ENCODE results near the gene MT1B.
A peak's percentile ranks its signal among the peaks of the same experiment; 100 is the strongest.

Gene MT1B

DNA sequence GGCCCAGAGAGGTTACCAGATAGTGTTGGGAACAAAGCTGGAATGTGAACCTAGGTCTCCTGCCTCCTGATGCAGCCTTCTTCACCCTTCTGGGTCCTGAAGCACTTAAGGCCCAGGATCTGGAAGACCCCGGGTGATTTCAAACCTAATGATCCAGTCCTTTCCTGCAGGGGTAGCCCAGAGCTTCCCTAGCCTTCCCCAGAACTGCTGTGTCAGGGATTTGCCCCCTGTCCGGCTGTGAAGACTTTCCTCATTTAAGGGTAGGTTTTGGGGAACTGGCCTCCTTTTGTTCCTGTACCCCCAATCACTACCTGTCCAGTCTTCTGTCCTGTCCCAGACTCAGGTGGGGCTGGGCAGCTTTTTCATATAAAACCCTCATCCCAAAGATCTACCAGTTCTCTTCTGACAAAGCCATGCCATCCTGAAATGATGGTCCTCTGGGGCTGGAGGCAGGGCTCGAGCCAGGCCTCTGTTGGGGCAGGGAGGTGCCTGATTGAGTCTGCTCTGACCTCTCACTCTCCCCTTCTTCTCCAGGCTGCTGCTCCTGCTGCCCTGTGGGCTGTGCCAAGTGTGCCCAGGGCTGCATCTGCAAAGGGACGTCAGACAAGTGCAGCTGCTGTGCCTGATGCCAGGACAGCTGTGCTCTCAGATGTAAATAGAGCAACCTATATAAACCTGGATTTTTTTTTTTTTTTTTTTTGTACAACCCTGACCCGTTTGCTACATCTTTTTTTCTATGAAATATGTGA lies 31.9 kb downstream of the MT1B start:
- H3K4me3 ChIP-seq (ENCODE audit: insufficient read depth in 1 of 2, low read depth in 1 of 2, low read length in 2 of 2), result peak overlapping the region in 1 of 2 experiments; percentile 79
- no peak overlapping the region for H2BK5ac ChIP-seq (ENCODE audit: low read depth, low read length, poor library complexity, severe bottlenecking)
- no peak overlapping the region for H3K27ac ChIP-seq (ENCODE audit: low read length, poor library complexity, severe bottlenecking)
- no peaks in the 10 kb centered on the region for H3K36me3 ChIP-seq (ENCODE audit: control insufficient read depth in 1 of 2, insufficient read depth in 2 of 2, low read depth in 1 of 2, low read length in 2 of 2)
- DNase-seq, result no peak
- no peak overlapping the region for H2BK12ac ChIP-seq (ENCODE audit: low read length in 2 of 2)
- H3K4me2 ChIP-seq (ENCODE audit: low read length, poor library complexity, severe bottlenecking), result no peak overlapping the region
- no peak overlapping the region for H2BK120ac ChIP-seq (ENCODE audit: low read depth, low read length)
- H3K4me1 ChIP-seq (ENCODE audit: control insufficient read depth, insufficient read depth, low read depth, low read length), result peaks cover 10% of the 10 kb centered on the region
- no peak overlapping the region for H2AK5ac ChIP-seq (ENCODE audit: low read length, severe bottlenecking)
- H4K91ac ChIP-seq (ENCODE audit: low read length), result no peak overlapping the region
- no peak overlapping the region for H3K18ac ChIP-seq (ENCODE audit: low read depth in 1 of 2, low read length in 2 of 2)
- no peak overlapping the region for H2BK15ac ChIP-seq (ENCODE audit: low read depth, poor library complexity, severe bottlenecking)
- no peak overlapping the region for H3K4ac ChIP-seq (ENCODE audit: low read depth in 1 of 2, low read length in 2 of 2)
- no peak overlapping the region for H3K23ac ChIP-seq (ENCODE audit: low read length in 2 of 2)
- no peak overlapping the region for H3K14ac ChIP-seq (ENCODE audit: low read length in 2 of 2)
- H3K27me3 ChIP-seq (ENCODE audit: control insufficient read depth in 1 of 2, insufficient read depth in 1 of 2, low read length in 2 of 2), result no peaks in the 10 kb centered on the region
- H2AFZ ChIP-seq (ENCODE audit: low read depth, low read length), result no peak overlapping the region
- no peak overlapping the region for H4K8ac ChIP-seq (ENCODE audit: low read length)
- H3K79me1 ChIP-seq (replicated peaks; ENCODE audit: low read length, poor library complexity, severe bottlenecking), result no peaks in the 10 kb centered on the region
- WGBS, result 85% methylated on average over 4 of the region's 5 CpGs
- peak overlapping the region; percentile 85 for H3K9ac ChIP-seq (ENCODE audit: low read length)
- peaks cover 10% of the 10 kb centered on the region for H3K9me3 ChIP-seq (ENCODE audit: control insufficient read depth, low read length)

DNA sequence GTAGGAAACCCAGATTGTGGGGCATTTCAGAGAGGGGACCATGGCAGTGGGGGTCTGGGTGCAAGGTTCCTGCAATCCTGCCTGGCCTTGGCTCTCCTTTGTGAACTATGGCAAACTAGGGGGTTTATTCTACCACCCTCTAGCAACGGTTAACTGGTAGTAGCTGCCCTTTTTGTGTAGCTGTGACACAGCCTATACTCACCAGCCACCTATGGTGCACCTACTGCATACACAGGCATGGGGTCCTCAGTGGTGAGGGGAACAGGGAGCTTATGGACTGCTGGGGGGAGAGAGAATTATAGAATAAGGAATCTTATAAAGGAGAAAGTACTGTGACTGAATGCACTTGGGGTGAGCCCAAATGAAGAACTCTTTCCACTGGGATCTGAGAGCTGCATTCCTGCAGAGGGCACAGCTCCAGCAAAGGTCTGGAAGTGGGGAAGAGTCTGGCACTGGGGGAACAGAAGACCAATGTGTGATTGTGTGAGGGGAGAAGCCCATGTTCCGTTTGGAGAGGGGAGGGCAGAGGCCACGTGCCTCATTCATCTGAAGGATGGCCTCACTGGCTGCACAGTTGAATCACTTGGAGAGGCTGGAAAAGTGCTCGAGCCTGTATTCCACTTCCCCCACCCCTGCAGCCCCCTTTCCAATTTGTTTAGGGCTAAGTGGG lies 32.7 kb downstream of the MT1B start:
- Histone ChIP-seq H2AFZ (ENCODE audit: low read depth, low read length) (no peak overlapping the region), H3K4me1 (ENCODE audit: control insufficient read depth, insufficient read depth, low read depth, low read length) (peaks cover 13% of the 10 kb centered on the region), H2BK15ac (ENCODE audit: low read depth, poor library complexity, severe bottlenecking) (no peak overlapping the region), H3K4me2 (ENCODE audit: low read length, poor library complexity, severe bottlenecking) (no peak overlapping the region), H3K79me1 (replicated peaks; ENCODE audit: low read length, poor library complexity, severe bottlenecking) (no peaks in the 10 kb centered on the region), H3K4ac (ENCODE audit: low read depth in 1 of 2, low read length in 2 of 2) (no peak overlapping the region), H4K8ac (ENCODE audit: low read length) (no peak overlapping the region), H3K9me3 (ENCODE audit: control insufficient read depth, low read length) (peaks cover 10% of the 10 kb centered on the region), H3K27ac (ENCODE audit: low read length, poor library complexity, severe bottlenecking) (no peak overlapping the region), H3K23ac (ENCODE audit: low read length in 2 of 2) (no peak overlapping the region), H2AK5ac (ENCODE audit: low read length, severe bottlenecking) (no peak overlapping the region), H3K36me3 (ENCODE audit: control insufficient read depth in 1 of 2, insufficient read depth in 2 of 2, low read depth in 1 of 2, low read length in 2 of 2) (no peaks in the 10 kb centered on the region), H3K14ac (ENCODE audit: low read length in 2 of 2) (no peak overlapping the region), H2BK12ac (ENCODE audit: low read length in 2 of 2) (no peak overlapping the region), H3K4me3 (ENCODE audit: insufficient read depth in 1 of 2, low read depth in 1 of 2, low read length in 2 of 2) (no peak overlapping the region), H2BK5ac (ENCODE audit: low read depth, low read length, poor library complexity, severe bottlenecking) (no peak overlapping the region), H3K27me3 (ENCODE audit: control insufficient read depth in 1 of 2, insufficient read depth in 1 of 2, low read length in 2 of 2) (no peaks in the 10 kb centered on the region), H2BK120ac (ENCODE audit: low read depth, low read length) (no peak overlapping the region), H3K9ac (ENCODE audit: low read length) (no peak overlapping the region), H3K18ac (ENCODE audit: low read depth in 1 of 2, low read length in 2 of 2) (no peak overlapping the region), H4K91ac (ENCODE audit: low read length) (no peak overlapping the region)
- 69% methylated on average over 3 of the region's 4 CpGs for WGBS
- no peak for DNase-seq

DNA sequence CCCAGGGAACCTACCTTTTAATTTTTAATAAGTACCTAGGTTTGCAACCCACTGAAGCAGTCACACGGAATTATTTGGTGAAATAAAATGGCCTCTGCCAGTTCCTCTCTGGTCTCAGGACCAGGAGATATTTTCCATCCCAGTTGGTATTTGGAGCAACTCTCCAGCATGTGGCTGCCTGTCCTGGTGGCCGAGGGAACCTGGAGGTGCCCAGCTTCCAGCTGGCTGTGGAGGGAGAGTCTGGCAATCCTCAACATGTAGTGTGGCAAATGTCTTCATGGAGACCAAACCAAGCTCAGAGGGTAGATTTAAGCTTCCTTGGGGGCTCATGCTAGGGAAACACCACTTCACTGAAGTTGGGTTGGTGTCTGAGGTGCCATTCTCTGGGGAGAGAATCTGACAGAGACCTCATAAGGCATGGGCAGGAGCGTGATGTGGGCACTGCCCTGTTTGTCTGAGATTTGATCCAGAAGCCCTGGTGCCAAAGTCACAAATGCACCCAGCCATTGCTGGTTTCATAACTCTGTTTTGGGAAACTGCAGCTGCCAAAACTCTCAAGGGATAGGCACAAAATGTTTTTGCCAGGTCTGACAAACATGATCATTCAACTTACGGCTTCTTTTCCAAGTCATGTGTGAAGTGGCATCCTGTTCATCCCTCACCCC lies 33.4 kb downstream of the MT1B start:
- no peak overlapping the region for H2BK5ac ChIP-seq (ENCODE audit: low read depth, low read length, poor library complexity, severe bottlenecking)
- no peak overlapping the region for H2AK5ac ChIP-seq (ENCODE audit: low read length, severe bottlenecking)
- no peak overlapping the region for H3K18ac ChIP-seq (ENCODE audit: low read depth in 1 of 2, low read length in 2 of 2)
- 95% methylated on average over 4 of the region's 4 CpGs for WGBS
- H2BK15ac ChIP-seq (ENCODE audit: low read depth, poor library complexity, severe bottlenecking), result no peak overlapping the region
- no peak overlapping the region for H4K8ac ChIP-seq (ENCODE audit: low read length)
- no peak overlapping the region for H3K4me3 ChIP-seq (ENCODE audit: insufficient read depth in 1 of 2, low read depth in 1 of 2, low read length in 2 of 2)
- DNase-seq, result no peak
- H3K4ac ChIP-seq (ENCODE audit: low read depth in 1 of 2, low read length in 2 of 2), result no peak overlapping the region
- no peak overlapping the region for H3K23ac ChIP-seq (ENCODE audit: low read length in 2 of 2)
- no peak overlapping the region for H4K91ac ChIP-seq (ENCODE audit: low read length)
- no peaks in the 10 kb centered on the region for H3K36me3 ChIP-seq (ENCODE audit: control insufficient read depth in 1 of 2, insufficient read depth in 2 of 2, low read depth in 1 of 2, low read length in 2 of 2)
- no peaks in the 10 kb centered on the region for H3K27me3 ChIP-seq (ENCODE audit: control insufficient read depth in 1 of 2, insufficient read depth in 1 of 2, low read length in 2 of 2)
- H3K9ac ChIP-seq (ENCODE audit: low read length), result no peak overlapping the region
- H3K14ac ChIP-seq (ENCODE audit: low read length in 2 of 2), result no peak overlapping the region
- no peak overlapping the region for H2BK120ac ChIP-seq (ENCODE audit: low read depth, low read length)
- H3K79me1 ChIP-seq (replicated peaks; ENCODE audit: low read length, poor library complexity, severe bottlenecking), result no peaks in the 10 kb centered on the region
- H3K4me2 ChIP-seq (ENCODE audit: low read length, poor library complexity, severe bottlenecking), result no peak overlapping the region
- no peak overlapping the region for H2AFZ ChIP-seq (ENCODE audit: low read depth, low read length)
- peaks cover 10% of the 10 kb centered on the region for H3K9me3 ChIP-seq (ENCODE audit: control insufficient read depth, low read length)
- H3K4me1 ChIP-seq (ENCODE audit: control insufficient read depth, insufficient read depth, low read depth, low read length), result peaks cover 13% of the 10 kb centered on the region
- H3K27ac ChIP-seq (ENCODE audit: low read length, poor library complexity, severe bottlenecking), result no peak overlapping the region
- H2BK12ac ChIP-seq (ENCODE audit: low read length in 2 of 2), result no peak overlapping the region

DNA sequence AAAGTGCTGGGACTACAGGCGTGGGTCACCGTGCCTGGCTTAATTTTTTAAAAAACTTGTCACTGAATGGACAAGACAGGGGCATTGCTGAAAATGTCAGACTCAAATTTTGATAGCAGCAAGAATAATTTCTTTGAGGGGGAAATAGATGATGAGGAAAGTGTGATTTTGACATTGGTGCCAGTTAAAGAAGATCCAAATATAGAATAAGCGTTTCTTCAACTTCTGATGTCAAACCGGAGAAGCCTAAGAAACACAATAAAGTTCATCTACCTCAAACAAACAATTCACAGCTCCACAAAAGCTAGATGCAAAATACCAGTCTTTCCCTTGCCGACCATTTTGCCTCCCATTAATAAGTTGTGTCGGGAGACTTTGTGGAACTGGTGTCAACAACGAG lies 35.1 kb downstream of the MT1B start:
- Histone ChIP-seq H2AFZ (ENCODE audit: low read depth, low read length) (no peak overlapping the region), H2BK120ac (ENCODE audit: low read depth, low read length) (no peak overlapping the region), H3K23ac (ENCODE audit: low read length in 2 of 2) (no peak overlapping the region), H3K14ac (ENCODE audit: low read length in 2 of 2) (no peak overlapping the region), H4K91ac (ENCODE audit: low read length) (no peak overlapping the region), H3K27me3 (ENCODE audit: control insufficient read depth in 1 of 2, insufficient read depth in 1 of 2, low read length in 2 of 2) (no peaks in the 10 kb centered on the region), H4K8ac (ENCODE audit: low read length) (no peak overlapping the region), H3K4me2 (ENCODE audit: low read length, poor library complexity, severe bottlenecking) (no peak overlapping the region), H2BK12ac (ENCODE audit: low read length in 2 of 2) (no peak overlapping the region), H2BK5ac (ENCODE audit: low read depth, low read length, poor library complexity, severe bottlenecking) (no peak overlapping the region), H3K36me3 (ENCODE audit: control insufficient read depth in 1 of 2, insufficient read depth in 2 of 2, low read depth in 1 of 2, low read length in 2 of 2) (no peaks in the 10 kb centered on the region), H3K4ac (ENCODE audit: low read depth in 1 of 2, low read length in 2 of 2) (no peak overlapping the region), H3K9me3 (ENCODE audit: control insufficient read depth, low read length) (peaks cover 10% of the 10 kb centered on the region), H3K9ac (ENCODE audit: low read length) (no peak overlapping the region), H3K18ac (ENCODE audit: low read depth in 1 of 2, low read length in 2 of 2) (no peak overlapping the region), H3K27ac (ENCODE audit: low read length, poor library complexity, severe bottlenecking) (no peak overlapping the region), H2AK5ac (ENCODE audit: low read length, severe bottlenecking) (no peak overlapping the region), H3K79me1 (replicated peaks; ENCODE audit: low read length, poor library complexity, severe bottlenecking) (no peaks in the 10 kb centered on the region), H3K4me3 (ENCODE audit: insufficient read depth in 1 of 2, low read depth in 1 of 2, low read length in 2 of 2) (no peak overlapping the region), H2BK15ac (ENCODE audit: low read depth, poor library complexity, severe bottlenecking) (no peak overlapping the region), H3K4me1 (ENCODE audit: control insufficient read depth, insufficient read depth, low read depth, low read length) (peaks cover 12% of the 10 kb centered on the region)
- DNase-seq, result no peak
- 93% methylated on average over 7 of the region's 7 CpGs for WGBS
